T-cell (primary cell): ENCODE data around the gene ZNF302. TPM values are rescaled to one million over a fixed set of nuclear protein-coding genes. Genes with fewer than 3 reads are reported as not detected.
A peak's percentile ranks its signal among the peaks of the same experiment; 100 is the strongest.
"Not testable (repeated sequence)": the region's sequence is repeated elsewhere in the genome, so short reads cannot be mapped to it uniquely, and the experiment has no call there.

Experiments
- ATAC-seq, 4 experiments: fragments of 200-7000 bp in 3 of 4; fragments of 150-1000 bp in 1 of 4; cut with Tn5 transposase; replicated peaks in 1 of 4; 1 replicate in 3 of 4; 2 replicates in 1 of 4; pipeline ENCODE4 v1.10.0; 2021; ENCODE audit warnings: moderate library complexity in 3 of 4, mild to moderate bottlenecking in 2 of 4, moderate number of reproducible peaks in 1 of 4
- CTCF ChIA-PET, 2 donors: fragments of 300-600 bp; sonication (Branson Sonifier 250); formaldehyde crosslinking; loops; one replicate each; lab custom pipeline; 2022; ENCODE audit warnings: antibody characterized with exemption in 2 of 2; lab: Charles Lee
- POLR2A ChIA-PET, 2 donors: fragments of 300-600 bp; sonication (Branson Sonifier 250); formaldehyde crosslinking; loops; one replicate each; lab custom pipeline; 2022; ENCODE audit warnings: antibody characterized with exemption in 2 of 2; lab: Charles Lee
- DNase-seq, 35 experiments: peaks; one replicate each; pipeline versions ENCODE4 v3.0.0 to v3.0.0-alpha.2; 2013 to 2023
- H3K27ac ChIP-seq: one replicate; pipeline ENCODE4 v1.5.1; 2013; ENCODE audit warnings: low read length
- H3K27me3 ChIP-seq, 2 experiments: replicated peaks in 1 of 2; 1 replicate in 1 of 2; 2 replicates in 1 of 2; pipeline versions ENCODE4 v1.6.1 to v1.7.0; 2013; ENCODE audit warnings: low read length in 1 of 2, mixed read lengths in 1 of 2; ENCODE audit not compliant: control insufficient read depth in 2 of 2, insufficient read depth in 2 of 2; ENCODE audit errors: extremely low read depth in 1 of 2
- H3K36me3 ChIP-seq, 2 donors: 1 replicate in 1 of 2; 2 replicates in 1 of 2; pipeline versions ENCODE4 v1.6.1 to v1.7.0; 2013; ENCODE audit warnings: low read length in 1 of 2; ENCODE audit not compliant: control insufficient read depth in 2 of 2, insufficient read depth in 1 of 2; ENCODE audit errors: extremely low read depth in 1 of 2
- H3K4me1 ChIP-seq, 2 experiments: 1 replicate in 1 of 2; 2 replicates in 1 of 2; pipeline versions ENCODE4 v1.6.1 to v1.7.0; 2013; ENCODE audit warnings: low read length in 2 of 2, mixed read lengths in 1 of 2; ENCODE audit not compliant: insufficient read depth in 2 of 2, control insufficient read depth in 1 of 2; ENCODE audit errors: extremely low read depth in 1 of 2
- H3K4me3 ChIP-seq, 2 donors: 1 replicate in 1 of 2; 2 replicates in 1 of 2; pipeline versions ENCODE4 v1.5.1 to v1.7.0; 2013; ENCODE audit warnings: mild to moderate bottlenecking in 2 of 2, low read length in 1 of 2, moderate library complexity in 1 of 2; ENCODE audit not compliant: control insufficient read depth in 1 of 2; ENCODE audit errors: extremely low read depth in 1 of 2
- H3K9me3 ChIP-seq: 2 replicates; pipeline ENCODE4 v1.7.0; 2013
- H3K27ac Mint-ChIP-seq, 2 donors: one replicate each; pipeline ENCODE4 v1.8.0; 2020 to 2021; ENCODE audit warnings: mild to moderate bottlenecking in 2 of 2, mixed read lengths in 2 of 2
- H3K27me3 Mint-ChIP-seq, 2 donors: one replicate each; pipeline ENCODE4 v1.8.0; 2021 to 2022; ENCODE audit warnings: mixed read lengths in 2 of 2
- H3K36me3 Mint-ChIP-seq: one replicate; pipeline ENCODE4 v1.8.0; 2021; ENCODE audit warnings: mixed read lengths
- H3K4me1 Mint-ChIP-seq, 3 donors: one replicate each; pipeline ENCODE4 v1.8.0; 2020 to 2022; ENCODE audit warnings: mixed read lengths in 3 of 3, mild to moderate bottlenecking in 1 of 3
- H3K4me3 Mint-ChIP-seq, 3 donors: one replicate each; pipeline ENCODE4 v1.8.0; 2020 to 2022; ENCODE audit warnings: mild to moderate bottlenecking in 3 of 3, mixed read lengths in 3 of 3, moderate library complexity in 3 of 3
- H3K9me3 Mint-ChIP-seq, 3 donors: one replicate each; pipeline ENCODE4 v1.8.0; 2020 to 2022; ENCODE audit warnings: mixed read lengths in 3 of 3
- WGBS: methylation state at CpG from one replicate; pipeline ENCODE4 v1.1.5; 2013; ENCODE audit warnings: missing lambda C conversion rate; ENCODE audit not compliant: insufficient coverage; 5-methylcytosine and 5-hydroxymethylcytosine counted together
- total RNA-seq, 35 experiments: library from RNA in 6 of 35; stranded (reverse) in 6 of 35; fragments of 120-200 nt in 1 of 35; gene quantifications; one replicate each; pipeline versions ENCODE4 v1.2.1 to v1.2.4 and lab custom pipeline; 2013 to 2026

ZNF302 gene
- total RNA-seq, 5 donors from 2014 or later (not counting 1 experiment from before 2014, with no cell fraction given): 18.1 to 41.6 (median 35.7) TPM

GRCh38 chr19:34675919-34676318 is 1.6 kb upstream of the ZNF302 start:
- Mint-ChIP-seq H3K36me3 (peaks cover 24% of the 10 kb centered on the region), H3K4me3 (peak overlapping the region in 1 of 3 donors; percentile 98), H3K4me1 (peaks cover 27 to 34% (median 34%) of the 10 kb centered on the region in 3 donors), H3K9me3 (peaks cover 6 to 16% (median 15%) of the 10 kb centered on the region in 3 donors), H3K27ac (no peak overlapping the region), H3K27me3 (peaks cover 6 to 13% of the 10 kb centered on the region in 2 donors)
- no peaks in the 10 kb centered on the region for H3K9me3 ChIP-seq
- H3K27me3 ChIP-seq: peaks cover 0 to 3% of the 10 kb centered on the region in 2 experiments
- WGBS: 100% methylated on average over 9 of the region's 9 CpGs
- peaks cover 5 to 19% of the 10 kb centered on the region in 2 donors for H3K36me3 ChIP-seq
- CTCF ChIA-PET: no interaction called here
- DNase-seq: no peak
- no peak overlapping the region for H3K4me3 ChIP-seq
- POLR2A ChIA-PET: interaction anchor here in 1 of 2 donors (0.6 kb wide), 1 partner anchor 339 kb away, joined by 3 read pairs; no protein-coding TSS in a partner anchor
- H3K27ac ChIP-seq: no peak overlapping the region
- no peak for ATAC-seq
- H3K4me1 ChIP-seq: peaks cover 9 to 23% of the 10 kb centered on the region in 2 experiments

GRCh38 chr19:34676697-34677385 is 637 bp upstream of the ZNF302 start, which contains the start of gene SCGB2B2:
TSS of gene SCGB2B2 (minus strand) at chr19:34677159. CDS start at chr19:34594563, 82,596 bp downstream.
- peaks cover 5 to 25% of the 10 kb centered on the region in 2 donors for H3K36me3 ChIP-seq
- H3K4me1 ChIP-seq: peaks cover 9 to 23% of the 10 kb centered on the region in 2 experiments
- DNase-seq: peak in 20 of 35 experiments; percentile 68 to 88 (median 74)
- H3K36me3 Mint-ChIP-seq: peaks cover 31% of the 10 kb centered on the region
- peak within 1 kb of the TSS; percentile 93 to 98 (median 98) for H3K4me3 Mint-ChIP-seq
- ChIA-PET POLR2A (interaction anchor here (0.6 to 1.1 kb wide), 3 partner anchors 10 to 323 kb away, joined by 3 to 5 read pairs (median 3); partner anchors contain the start of genes GRAMD1A (in 1 of the 2) and ZNF181 (in 1 of the 2)), CTCF (interaction anchor here in 1 of 2 donors (0.8 to 1.2 kb wide), 2 partner anchors 15 to 37 kb away, joined by 3 to 4 read pairs; no protein-coding TSS in a partner anchor)
- WGBS: under 1% methylated on average over 21 of the region's 26 CpGs
- peaks cover 0 to 3% of the 10 kb centered on the region in 2 experiments for H3K27me3 ChIP-seq
- H3K27ac Mint-ChIP-seq: peak within 1 kb of the TSS; percentile 100
- H3K4me3 ChIP-seq: peak within 1 kb of the TSS; percentile 82 to 95
- peak; percentile 75 to 80 (median 78) for ATAC-seq
- H3K9me3 Mint-ChIP-seq: peaks cover 6 to 19% (median 18%) of the 10 kb centered on the region in 3 donors
- peak within 1 kb of the TSS; percentile 87 for H3K27ac ChIP-seq
- H3K4me1 Mint-ChIP-seq: peaks cover 27 to 34% (median 34%) of the 10 kb centered on the region in 3 donors
- no peaks in the 10 kb centered on the region for H3K9me3 ChIP-seq
- peaks cover 6 to 13% of the 10 kb centered on the region in 2 donors for H3K27me3 Mint-ChIP-seq

- ChIA-PET CTCF (interaction anchor here (0.7 to 1.2 kb wide), 2 partner anchors 24 to 38 kb away, joined by 4 to 7 read pairs; no protein-coding TSS in a partner anchor), POLR2A (interaction anchor here in 1 of 2 donors (0.6 kb wide), 1 partner anchor 15 kb away, joined by 3 read pairs; no protein-coding TSS in a partner anchor)
- H3K27me3 Mint-ChIP-seq: peaks cover 6 to 11% of the 10 kb centered on the region in 2 donors
- Histone ChIP-seq H3K4me3 (peak overlapping the region; percentile 82 to 95), H3K4me1 (peaks cover 9 to 23% of the 10 kb centered on the region in 2 experiments), H3K36me3 (peaks cover 5 to 33% of the 10 kb centered on the region in 2 donors), H3K9me3 (no peaks in the 10 kb centered on the region), H3K27ac (peak overlapping the region; percentile 87), H3K27me3 (peaks cover 0 to 3% of the 10 kb centered on the region in 2 experiments)
- H3K4me3 Mint-ChIP-seq: peak overlapping the region; percentile 93 to 98 (median 98)
- DNase-seq (no peak), ATAC-seq (no peak)
- H3K27ac Mint-ChIP-seq: peak overlapping the region; percentile 86 to 100
- WGBS: 12% methylated on average over 13 of the region's 20 CpGs
- H3K9me3 Mint-ChIP-seq: peaks cover 6 to 28% (median 22%) of the 10 kb centered on the region in 3 donors
- H3K4me1 Mint-ChIP-seq: peaks cover 27 to 34% (median 34%) of the 10 kb centered on the region in 3 donors
- H3K36me3 Mint-ChIP-seq: peaks cover 41% of the 10 kb centered on the region
These were observed 571 bp downstream of the ZNF302 start for GRCh38 chr19:34678085-34678412.

GRCh38 chr19:34678421-34678820 is 943 bp downstream of the ZNF302 start:
- Histone ChIP-seq H3K36me3 (peaks cover 5 to 37% of the 10 kb centered on the region in 2 donors), H3K9me3 (no peaks in the 10 kb centered on the region), H3K4me1 (peaks cover 9 to 23% of the 10 kb centered on the region in 2 experiments), H3K27ac (no peak overlapping the region), H3K27me3 (peaks cover 0 to 3% of the 10 kb centered on the region in 2 experiments), H3K4me3 (peak overlapping the region; percentile 82 to 95)
- no peak for DNase-seq
- CTCF ChIA-PET: interaction anchor here in 1 of 2 donors (0.7 kb wide), 1 partner anchor 24 kb away, joined by 7 read pairs; no protein-coding TSS in a partner anchor
- peak overlapping the region; percentile 93 to 98 (median 98) for H3K4me3 Mint-ChIP-seq
- ATAC-seq: no peak
- peaks cover 6 to 29% (median 24%) of the 10 kb centered on the region in 3 donors for H3K9me3 Mint-ChIP-seq
- WGBS: 74% methylated on average over 10 of the region's 10 CpGs
- H3K36me3 Mint-ChIP-seq: peaks cover 45% of the 10 kb centered on the region
- peak overlapping the region in 1 of 2 donors; percentile 65 for H3K27ac Mint-ChIP-seq
- POLR2A ChIA-PET: no interaction called here
- peaks cover 27 to 34% (median 34%) of the 10 kb centered on the region in 3 donors for H3K4me1 Mint-ChIP-seq
- H3K27me3 Mint-ChIP-seq: peaks cover 6 to 7% of the 10 kb centered on the region in 2 donors

GRCh38 chr19:34681478-34681877 is 4.0 kb downstream of the ZNF302 start:
- WGBS: 96% methylated on average over 7 of the region's 9 CpGs
- Mint-ChIP-seq H3K4me3 (no peak overlapping the region), H3K27ac (no peak overlapping the region), H3K27me3 (no peaks in the 10 kb centered on the region), H3K9me3 (peaks cover 6 to 55% (median 41%) of the 10 kb centered on the region in 3 donors), H3K36me3 (peaks cover 74% of the 10 kb centered on the region), H3K4me1 (peaks cover 23 to 32% (median 28%) of the 10 kb centered on the region in 3 donors)
- Histone ChIP-seq H3K4me1 (peaks cover 6 to 19% of the 10 kb centered on the region in 2 experiments), H3K27ac (no peak overlapping the region), H3K9me3 (peaks cover 10% of the 10 kb centered on the region), H3K36me3 (peaks cover 5 to 42% of the 10 kb centered on the region in 2 donors), H3K4me3 (no peak overlapping the region), H3K27me3 (no peaks in the 10 kb centered on the region)
- DNase-seq (no peak), ATAC-seq (no peak)
- POLR2A ChIA-PET: no interaction called here
- CTCF ChIA-PET: no interaction called here

GRCh38 chr19:34685266-34685665 is 7.8 kb downstream of the ZNF302 start:
- Histone ChIP-seq H3K36me3 (peaks cover 0 to 29% of the 10 kb centered on the region in 2 donors), H3K9me3 (peaks cover 21% of the 10 kb centered on the region)
- H3K4me1 Mint-ChIP-seq, H3K27ac ChIP-seq, H3K4me1 ChIP-seq, ATAC-seq, POLR2A ChIA-PET, H3K27me3 ChIP-seq, DNase-seq, H3K27ac Mint-ChIP-seq, H3K27me3 Mint-ChIP-seq, H3K4me3 Mint-ChIP-seq, H3K4me3 ChIP-seq: not testable (repeated sequence)
- CTCF ChIA-PET: interaction anchor here in 1 of 2 donors (0.6 kb wide), 1 partner anchor 46 kb away, joined by 3 read pairs; no protein-coding TSS in a partner anchor
- peaks cover 59% of the 10 kb centered on the region for H3K36me3 Mint-ChIP-seq
- WGBS: no CpG with 5 or more reads among the region's 5 CpGs
- peaks cover 10 to 74% (median 58%) of the 10 kb centered on the region in 3 donors for H3K9me3 Mint-ChIP-seq
